ENCODE data around the gene PRLR.

DNA sequence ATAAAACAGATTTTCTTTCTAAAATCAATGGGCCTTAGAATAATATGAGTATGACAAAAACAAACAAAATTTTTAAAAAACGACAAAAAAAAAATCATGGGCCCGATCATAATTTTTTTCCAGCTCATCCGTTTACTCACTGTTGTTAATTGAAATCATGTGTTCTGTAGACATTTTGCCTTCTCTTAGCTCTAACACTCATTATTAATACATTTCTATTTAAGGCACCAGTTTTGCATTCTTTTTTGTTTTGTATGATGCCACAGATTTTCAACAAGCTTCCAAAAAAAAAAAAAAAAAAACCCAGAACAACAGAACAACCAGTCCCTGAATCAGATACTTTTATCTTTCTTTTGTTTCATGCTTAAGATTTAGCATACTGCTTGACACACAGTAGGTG is 86.4 kb downstream of the PRLR start:
- TF ChIP-seq, protein P1, sequence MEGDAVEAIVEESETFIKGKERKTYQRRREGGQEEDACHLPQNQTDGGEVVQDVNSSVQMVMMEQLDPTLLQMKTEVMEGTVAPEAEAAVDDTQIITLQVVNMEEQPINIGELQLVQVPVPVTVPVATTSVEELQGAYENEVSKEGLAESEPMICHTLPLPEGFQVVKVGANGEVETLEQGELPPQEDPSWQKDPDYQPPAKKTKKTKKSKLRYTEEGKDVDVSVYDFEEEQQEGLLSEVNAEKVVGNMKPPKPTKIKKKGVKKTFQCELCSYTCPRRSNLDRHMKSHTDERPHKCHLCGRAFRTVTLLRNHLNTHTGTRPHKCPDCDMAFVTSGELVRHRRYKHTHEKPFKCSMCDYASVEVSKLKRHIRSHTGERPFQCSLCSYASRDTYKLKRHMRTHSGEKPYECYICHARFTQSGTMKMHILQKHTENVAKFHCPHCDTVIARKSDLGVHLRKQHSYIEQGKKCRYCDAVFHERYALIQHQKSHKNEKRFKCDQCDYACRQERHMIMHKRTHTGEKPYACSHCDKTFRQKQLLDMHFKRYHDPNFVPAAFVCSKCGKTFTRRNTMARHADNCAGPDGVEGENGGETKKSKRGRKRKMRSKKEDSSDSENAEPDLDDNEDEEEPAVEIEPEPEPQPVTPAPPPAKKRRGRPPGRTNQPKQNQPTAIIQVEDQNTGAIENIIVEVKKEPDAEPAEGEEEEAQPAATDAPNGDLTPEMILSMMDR (IDR thresholded peaks at IDR 0.05), result no peak
- no peak for TF ChIP-seq ZFX (IDR thresholded peaks at IDR 0.05; ENCODE audit: borderline replicate concordance)

Measured in 22Rv1 (cell line).